PFSK-1 (cell line): ENCODE measurements around the gene AIF1.

Experiments
- POLR2AphosphoS5 ChIP-seq: IDR thresholded peaks from 2 replicates; pipeline ENCODE4 v1.6.1; 2012; ENCODE audit warnings: low read depth, mild to moderate bottlenecking, control low read depth, low read length, moderate library complexity
- SIN3A ChIP-seq: IDR thresholded peaks from 2 replicates; pipeline ENCODE4 v1.6.1; 2012; ENCODE audit warnings: mild to moderate bottlenecking, low read length, moderate library complexity, borderline replicate concordance; ENCODE audit not compliant: insufficient read depth
- TAF1 ChIP-seq: IDR thresholded peaks from 2 replicates; pipeline ENCODE4 v1.6.1; 2012; ENCODE audit warnings: low read length, control low read depth, borderline replicate concordance; ENCODE audit not compliant: insufficient read depth
- TF ChIP-seq, protein P1 (sequence below), 2 experiments: IDR thresholded peaks; 2 replicates each; pipeline versions ENCODE4 v1.6.1 to v1.8.0; 2011 to 2012; ENCODE audit warnings: low read depth in 2 of 2, low read length in 2 of 2, control low read depth in 1 of 2, inconsistent platforms in 1 of 2, mild to moderate bottlenecking in 1 of 2, moderate library complexity in 1 of 2; ENCODE audit not compliant: insufficient read depth in 1 of 2

DNA sequence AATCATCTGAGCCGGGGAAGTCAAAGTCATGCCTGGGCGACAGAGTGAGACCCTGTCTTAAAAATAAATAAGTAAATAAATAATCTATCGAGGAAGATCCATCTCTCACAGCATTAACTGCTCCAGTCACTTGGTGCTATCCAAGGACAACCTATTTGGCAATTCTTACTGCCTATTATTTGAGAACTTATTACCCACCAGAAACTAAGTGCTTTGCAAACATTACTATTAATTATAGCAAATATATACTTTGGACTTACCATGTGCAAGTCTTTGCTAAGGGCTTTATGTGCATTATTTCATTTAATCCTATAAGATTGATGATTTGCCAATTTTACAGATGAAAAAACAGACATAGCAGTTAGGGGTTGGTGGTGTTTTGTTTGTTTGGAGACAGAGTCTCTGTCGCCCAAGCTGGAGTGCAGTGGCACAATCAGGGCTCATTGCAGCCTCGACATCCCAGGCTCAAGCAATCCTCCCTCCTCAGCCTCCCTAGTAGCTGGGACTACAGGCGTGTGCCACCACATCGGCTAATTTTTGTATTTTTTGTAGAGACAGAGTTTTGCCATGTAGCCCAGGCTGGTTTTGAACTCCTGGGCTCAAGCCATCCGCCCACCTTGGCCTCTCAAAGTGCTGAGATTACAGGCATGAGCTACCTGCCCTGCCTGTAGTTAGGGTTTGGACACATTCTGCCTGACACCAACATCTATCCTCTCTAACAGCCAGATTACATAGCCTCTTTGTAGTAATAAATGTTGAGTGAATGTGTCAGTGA lies 39.7 kb downstream of the AIF1 start:
- TF ChIP-seq POLR2AphosphoS5 (no peak), TAF1 (no peak), SIN3A (no peak)
- TF ChIP-seq, protein P1, sequence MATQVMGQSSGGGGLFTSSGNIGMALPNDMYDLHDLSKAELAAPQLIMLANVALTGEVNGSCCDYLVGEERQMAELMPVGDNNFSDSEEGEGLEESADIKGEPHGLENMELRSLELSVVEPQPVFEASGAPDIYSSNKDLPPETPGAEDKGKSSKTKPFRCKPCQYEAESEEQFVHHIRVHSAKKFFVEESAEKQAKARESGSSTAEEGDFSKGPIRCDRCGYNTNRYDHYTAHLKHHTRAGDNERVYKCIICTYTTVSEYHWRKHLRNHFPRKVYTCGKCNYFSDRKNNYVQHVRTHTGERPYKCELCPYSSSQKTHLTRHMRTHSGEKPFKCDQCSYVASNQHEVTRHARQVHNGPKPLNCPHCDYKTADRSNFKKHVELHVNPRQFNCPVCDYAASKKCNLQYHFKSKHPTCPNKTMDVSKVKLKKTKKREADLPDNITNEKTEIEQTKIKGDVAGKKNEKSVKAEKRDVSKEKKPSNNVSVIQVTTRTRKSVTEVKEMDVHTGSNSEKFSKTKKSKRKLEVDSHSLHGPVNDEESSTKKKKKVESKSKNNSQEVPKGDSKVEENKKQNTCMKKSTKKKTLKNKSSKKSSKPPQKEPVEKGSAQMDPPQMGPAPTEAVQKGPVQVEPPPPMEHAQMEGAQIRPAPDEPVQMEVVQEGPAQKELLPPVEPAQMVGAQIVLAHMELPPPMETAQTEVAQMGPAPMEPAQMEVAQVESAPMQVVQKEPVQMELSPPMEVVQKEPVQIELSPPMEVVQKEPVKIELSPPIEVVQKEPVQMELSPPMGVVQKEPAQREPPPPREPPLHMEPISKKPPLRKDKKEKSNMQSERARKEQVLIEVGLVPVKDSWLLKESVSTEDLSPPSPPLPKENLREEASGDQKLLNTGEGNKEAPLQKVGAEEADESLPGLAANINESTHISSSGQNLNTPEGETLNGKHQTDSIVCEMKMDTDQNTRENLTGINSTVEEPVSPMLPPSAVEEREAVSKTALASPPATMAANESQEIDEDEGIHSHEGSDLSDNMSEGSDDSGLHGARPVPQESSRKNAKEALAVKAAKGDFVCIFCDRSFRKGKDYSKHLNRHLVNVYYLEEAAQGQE (IDR thresholded peaks at IDR 0.05; ENCODE audit: insufficient read depth in 1 of 2, low read depth in 2 of 2, low read length in 2 of 2) = no peak
